Activated CD8-positive, alpha-beta memory T cell treated with anti-CD3 and anti-CD28 coated beads for 48 hours (primary cell): ENCODE measurements around the gene CDH8.
"Not testable (repeated sequence)": the region's sequence is repeated elsewhere in the genome, so short reads cannot be mapped to it uniquely, and the experiment has no call there.

Experiments used
- DNase-seq, 3 experiments: peaks; one replicate each; pipeline ENCODE4 v3.0.0-alpha.2; 2020; ENCODE audit warnings: low read depth in 2 of 3, low spot score in 2 of 3

Gene CDH8

DNA sequence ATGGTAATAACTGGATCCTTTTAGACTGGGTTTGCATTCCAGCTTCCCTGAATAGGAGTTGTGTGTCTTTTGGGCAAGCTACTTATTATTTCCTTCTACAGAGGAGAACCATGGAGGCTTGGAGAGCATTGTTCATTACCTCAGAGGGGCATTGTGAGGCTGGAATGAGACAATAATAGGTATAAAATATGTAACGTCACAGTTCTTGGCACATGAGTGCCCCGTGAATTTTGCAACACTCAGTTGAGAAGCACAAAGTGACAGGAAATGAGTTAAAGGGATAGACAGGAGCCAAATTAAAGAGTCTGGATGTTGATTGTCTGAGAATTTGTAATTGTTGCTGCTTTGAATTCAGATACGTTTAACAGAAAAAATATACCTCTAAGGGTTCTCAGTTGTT is 92.2 kb downstream of the CDH8 start:
- no peak for DNase-seq

GRCh38 chr16:61940611-61941010 is 95.6 kb downstream of the CDH8 start:
- no peak for DNase-seq

- no peak for DNase-seq
Measured at GRCh38 chr16:61937646-61938045, 98.6 kb downstream of the CDH8 start.

DNA sequence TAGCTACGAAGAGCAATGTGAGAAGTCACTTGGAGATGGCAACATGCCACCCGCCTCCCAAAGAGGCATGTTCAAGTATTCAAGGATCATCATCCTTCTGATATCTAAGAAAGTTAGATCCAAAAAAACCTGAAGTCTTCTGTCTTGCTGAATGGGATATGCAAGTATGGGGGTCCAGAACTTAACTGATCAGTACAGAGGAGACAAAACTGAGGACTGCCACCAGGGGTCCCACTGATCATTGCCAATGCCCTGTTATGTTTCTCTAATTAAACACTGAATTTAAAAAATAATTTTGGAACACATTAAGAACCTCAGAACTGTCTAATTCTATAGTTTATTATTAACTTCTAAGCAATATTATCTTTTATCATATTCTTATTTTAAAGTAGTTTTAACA is 99.7 kb downstream of the CDH8 start:
- no peak for DNase-seq

GRCh38 chr16:61934601-61935000 is 101.6 kb downstream of the CDH8 start:
- no peak for DNase-seq

DNA sequence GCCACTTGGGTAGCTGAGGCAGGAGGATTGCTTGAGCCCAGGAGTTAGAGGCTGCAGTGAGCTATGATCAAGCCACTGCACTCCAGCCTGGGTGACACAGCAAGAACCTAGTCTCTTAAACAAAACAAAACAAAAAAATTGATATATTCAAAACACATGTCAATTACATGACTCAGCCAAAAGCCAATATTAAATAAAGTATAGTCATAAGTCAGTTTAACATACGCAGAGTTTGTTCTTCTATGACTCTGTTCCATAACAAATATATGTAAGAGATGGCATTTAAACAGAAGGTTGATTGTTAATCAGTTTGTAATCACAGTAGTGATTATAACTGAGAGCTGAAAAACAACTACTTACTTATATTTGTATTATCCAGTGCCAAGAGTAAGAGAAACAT is 106.5 kb downstream of the CDH8 start:
- no peak for DNase-seq

DNA sequence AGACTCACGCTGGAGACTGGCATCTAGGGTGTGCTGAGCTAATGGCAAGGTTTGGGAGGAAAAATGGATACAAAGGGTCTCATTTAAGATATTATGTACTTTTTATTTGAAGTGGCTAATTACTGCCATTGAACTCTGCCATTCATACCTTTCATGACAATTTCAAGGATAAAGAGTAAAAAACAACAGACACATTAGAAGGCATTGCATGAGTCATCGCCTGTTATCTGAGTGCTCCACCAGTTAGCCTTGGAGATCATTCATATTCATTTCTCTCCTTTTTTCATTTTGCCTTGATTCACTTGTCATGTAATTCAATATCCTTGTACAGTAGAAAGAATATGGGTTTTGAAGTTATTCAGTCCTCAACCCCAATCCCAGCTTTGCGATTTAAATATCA is 109.5 kb downstream of the CDH8 start:
- DNase-seq: no peak

GRCh38 chr16:61923629-61924028 is 112.6 kb downstream of the CDH8 start:
- DNase-seq: no peak

DNA sequence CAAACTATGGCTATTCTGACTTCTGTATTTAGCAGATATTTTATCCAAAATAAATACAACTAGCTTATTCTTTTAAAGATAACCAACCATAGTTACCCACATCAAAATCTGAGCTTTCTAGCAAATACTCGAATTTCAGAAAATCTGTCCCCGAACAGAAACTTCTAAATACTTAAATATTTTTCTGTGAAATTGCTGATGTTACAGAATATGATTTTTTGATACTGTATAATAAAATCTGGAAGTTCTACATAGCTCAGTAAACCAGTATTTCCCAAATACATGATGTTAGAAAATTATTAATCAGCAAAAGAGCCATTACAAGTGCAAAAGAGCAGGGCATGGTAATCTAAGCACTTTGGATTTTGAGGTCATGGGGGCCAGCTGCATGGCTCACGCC is 114.9 kb downstream of the CDH8 start:
- no peak for DNase-seq

GRCh38 chr16:61917865-61918826 is 118.1 kb downstream of the CDH8 start:
- not testable (repeated sequence) for DNase-seq

DNA sequence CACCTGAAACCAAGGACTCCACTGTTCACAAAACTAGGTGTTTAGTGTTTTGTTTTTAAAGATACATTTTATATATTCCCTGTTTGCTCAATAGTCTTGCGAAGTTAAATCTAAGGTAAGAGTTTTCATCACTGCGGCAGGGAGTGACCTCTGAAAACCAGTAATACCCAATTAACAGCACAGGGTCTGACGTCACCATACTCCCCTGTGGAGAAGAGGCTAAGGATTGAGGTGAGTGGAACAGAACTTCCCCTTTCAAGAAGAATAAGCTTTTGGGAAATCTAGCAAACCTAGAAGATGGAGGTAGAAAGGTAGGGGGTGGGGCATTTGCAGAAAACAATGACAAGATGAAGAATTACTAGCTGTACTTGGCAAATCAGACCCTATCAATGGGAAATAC is 120.7 kb downstream of the CDH8 start:
- DNase-seq: no peak

- DNase-seq: no peak
Measured at GRCh38 chr16:61909074-61909473, 127.2 kb downstream of the CDH8 start.

- DNase-seq: no peak
Measured at GRCh38 chr16:61908426-61908825, 127.8 kb downstream of the CDH8 start.

DNA sequence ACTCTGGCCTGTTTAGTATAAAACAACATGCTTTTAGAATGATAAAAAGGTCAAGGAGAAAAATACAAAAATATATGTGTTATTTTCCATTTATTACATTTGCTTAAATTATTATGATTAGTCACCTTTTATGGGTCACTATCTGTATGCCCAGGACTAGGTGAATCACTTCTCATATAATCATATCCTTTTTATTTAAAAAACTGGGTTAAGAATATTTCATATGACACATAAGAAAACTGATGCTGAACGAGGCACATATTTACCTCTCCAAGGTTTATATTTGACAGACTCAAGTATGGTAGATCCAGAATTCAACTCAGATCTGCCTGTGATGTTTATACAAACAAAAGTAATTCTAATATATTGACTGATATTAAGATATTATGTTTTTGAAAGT is 134.5 kb downstream of the CDH8 start:
- no peak for DNase-seq

DNA sequence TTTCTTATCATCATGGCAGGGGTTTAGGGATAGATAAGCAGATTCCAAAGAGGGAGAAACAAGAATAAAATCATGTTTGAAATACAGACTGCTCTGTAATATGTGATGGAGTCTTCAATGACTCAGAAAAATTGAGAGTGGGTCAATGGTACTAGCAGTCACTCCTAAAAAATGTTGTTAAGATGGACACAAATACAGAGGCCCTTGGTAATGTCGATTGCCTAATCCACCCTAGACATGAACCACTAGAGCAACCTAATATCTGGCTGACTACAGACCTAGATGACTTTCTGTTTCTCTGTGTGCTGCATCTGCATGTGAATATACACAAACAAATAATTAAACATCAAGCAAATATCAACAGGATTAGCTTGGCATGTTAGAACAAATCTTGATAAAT is 135.8 kb downstream of the CDH8 start:
- no peak for DNase-seq

GRCh38 chr16:61897657-61898056 is 138.6 kb downstream of the CDH8 start:
- DNase-seq: no peak

GRCh38 chr16:61892531-61892930 is 143.7 kb downstream of the CDH8 start:
- DNase-seq: no peak

DNA sequence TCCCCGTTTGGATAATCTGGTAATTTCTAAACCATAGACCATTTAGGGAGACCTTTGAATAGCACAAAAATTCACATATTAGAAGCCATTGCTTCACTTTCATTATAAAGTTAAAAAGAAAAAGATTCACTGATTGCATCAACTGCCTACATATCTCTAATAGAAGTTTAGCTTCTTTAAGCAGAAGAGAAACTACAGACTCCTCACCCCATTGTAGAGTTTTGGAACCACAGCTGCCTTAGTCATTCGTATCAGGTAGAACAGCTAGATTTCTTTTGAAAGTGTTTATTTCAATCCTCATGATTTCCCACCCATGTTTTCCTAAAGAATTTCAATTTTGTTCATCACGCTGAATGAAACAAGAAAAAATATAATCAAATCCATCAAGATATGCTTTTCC is 144.8 kb downstream of the CDH8 start:
- no peak for DNase-seq

- DNase-seq: no peak
Measured at GRCh38 chr16:61890386-61890785, 145.9 kb downstream of the CDH8 start.

DNA sequence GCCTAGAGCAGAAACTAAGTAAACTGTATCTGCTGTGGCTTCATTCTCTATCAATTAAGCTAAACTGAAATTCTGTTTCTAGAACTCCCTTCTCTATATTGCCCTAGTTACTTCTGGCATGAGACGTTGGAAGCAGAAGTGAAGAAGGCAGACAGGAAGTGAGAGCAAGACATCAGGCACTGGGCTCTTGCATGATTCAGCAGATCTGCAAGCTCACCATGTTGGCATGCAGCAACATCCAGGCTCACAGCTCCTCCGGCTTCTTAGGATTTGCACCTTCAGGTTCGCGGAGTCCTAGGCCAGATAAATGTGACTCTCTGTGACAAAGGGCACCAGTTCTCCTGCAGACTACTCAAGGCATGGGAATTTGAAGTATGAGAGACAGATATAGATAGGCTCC is 148.3 kb downstream of the CDH8 start:
- no peak for DNase-seq

DNA sequence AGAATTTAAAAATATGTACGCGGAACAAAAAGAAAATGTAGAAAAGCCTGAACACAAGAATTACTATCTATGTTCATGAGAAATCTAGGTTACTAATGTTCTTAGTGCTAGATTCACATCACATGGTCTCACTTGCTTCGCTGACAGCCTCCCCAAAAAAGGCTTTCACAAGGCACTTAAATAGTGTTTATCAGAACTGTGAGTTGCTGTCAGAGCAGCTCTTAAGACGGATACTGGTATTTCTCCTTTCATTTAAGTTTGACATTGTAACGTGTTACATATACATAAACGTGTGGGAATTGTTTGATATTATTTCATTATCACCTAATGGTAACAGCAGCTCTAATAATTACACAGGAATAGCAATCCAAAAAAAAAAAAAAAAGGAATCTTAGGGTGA is 150.9 kb downstream of the CDH8 start:
- DNase-seq: no peak

- DNase-seq: no peak
Measured at GRCh38 chr16:61879306-61879705, 156.9 kb downstream of the CDH8 start.

- DNase-seq: no peak
Measured at GRCh38 chr16:61877436-61877835, 158.8 kb downstream of the CDH8 start.
